Activated naive CD4-positive, alpha-beta T cell treated with anti-CD3 and anti-CD28 coated beads, Interleukin-2, amount 10 ng/mL, durations not matched to agents 7 days and 5 days (primary cell): ENCODE data around the gene HAO2.

Experiments used
- CTCF ChIA-PET: fragments of 350-600 bp; sonication (Branson Sonifier 250); formaldehyde crosslinking; loops from one replicate; lab custom pipeline; 2021; ENCODE audit warnings: antibody characterized with exemption; lab: Charles Lee
- DNase-seq: peaks from one replicate; pipeline ENCODE4 v3.0.0-alpha.2; 2020
- H3K27ac Mint-ChIP-seq: one replicate; pipeline ENCODE4 v1.8.0; 2021; ENCODE audit warnings: mild to moderate bottlenecking, moderate library complexity, mixed read lengths
- H3K27me3 Mint-ChIP-seq: one replicate; pipeline ENCODE4 v1.8.0; 2021; ENCODE audit warnings: mild to moderate bottlenecking, mixed read lengths
- H3K36me3 Mint-ChIP-seq: one replicate; pipeline ENCODE4 v1.8.0; 2021; ENCODE audit warnings: mixed read lengths
- H3K4me1 Mint-ChIP-seq: one replicate; pipeline ENCODE4 v1.8.0; 2021; ENCODE audit warnings: mixed read lengths
- H3K4me3 Mint-ChIP-seq: one replicate; pipeline ENCODE4 v1.8.0; 2021; ENCODE audit warnings: mild to moderate bottlenecking, moderate library complexity, mixed read lengths
- H3K9me3 Mint-ChIP-seq: one replicate; pipeline ENCODE4 v1.8.0; 2021; ENCODE audit warnings: mixed read lengths

HAO2 gene

DNA sequence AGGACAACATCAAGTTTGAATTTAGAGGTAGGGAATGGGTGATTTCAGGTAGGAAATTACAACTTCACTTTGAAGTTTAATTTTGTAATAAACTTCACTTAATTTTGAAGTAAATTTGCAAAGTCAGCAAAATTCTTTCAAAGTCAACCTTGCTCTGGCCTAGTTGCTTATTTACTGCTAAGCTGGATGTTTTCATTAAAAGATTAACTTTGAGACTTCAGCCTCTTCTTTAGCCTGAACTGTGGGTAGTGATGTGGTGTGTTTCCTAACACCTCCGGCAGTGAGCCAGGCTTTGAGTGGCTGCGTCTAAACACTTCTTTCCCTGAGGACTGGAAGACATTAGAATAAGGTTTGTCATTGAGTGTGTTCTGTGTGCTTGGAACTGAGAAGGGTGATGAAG is at the start of gene HAO2:
HAO2 (plus strand) TSS at position 232 of the 400 bp plus-strand sequence. CDS start 12,301 bp downstream, outside the sequence.
- Mint-ChIP-seq H3K27ac (no peak within 1 kb of the TSS), H3K9me3 (no peaks in the 10 kb centered on the region), H3K4me1 (no peaks in the 10 kb centered on the region), H3K27me3 (peaks cover 4% of the 10 kb centered on the region), H3K36me3 (no peaks in the 10 kb centered on the region), H3K4me3 (no peak within 1 kb of the TSS)
- CTCF ChIA-PET = interaction anchor here (2.0 to 3.3 kb wide), 2 partner anchors 82 to 93 kb away, joined by 12 to 17 read pairs; no protein-coding TSS in a partner anchor
- DNase-seq = no peak

DNA sequence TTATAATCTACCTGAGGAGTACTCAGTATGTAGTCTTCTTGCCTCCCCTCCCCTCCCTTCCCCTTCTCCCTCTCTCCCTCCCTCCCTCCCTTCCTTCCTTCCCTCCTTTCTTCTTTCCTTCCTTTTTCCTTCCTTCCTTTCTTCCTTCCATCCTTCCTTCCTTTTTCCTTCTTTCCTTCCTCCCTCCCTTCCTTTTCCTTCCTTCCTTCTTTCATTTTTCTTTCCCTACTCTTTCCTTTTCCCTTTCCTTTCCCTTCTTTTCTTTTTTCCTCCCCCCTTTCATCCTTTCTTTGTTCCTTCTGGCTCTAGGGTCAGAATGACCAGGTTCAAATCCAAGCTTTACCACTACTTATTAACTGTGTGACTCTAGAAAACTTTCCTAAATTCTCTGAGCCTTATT is 48.5 kb upstream of the HAO2 start:
- H3K4me1 Mint-ChIP-seq = peaks cover 4% of the 10 kb centered on the region
- H3K9me3 Mint-ChIP-seq = no peaks in the 10 kb centered on the region
- H3K27ac Mint-ChIP-seq = no peak overlapping the region
- H3K36me3 Mint-ChIP-seq = no peaks in the 10 kb centered on the region
- DNase-seq = no peak
- H3K4me3 Mint-ChIP-seq = no peak overlapping the region
- CTCF ChIA-PET = no interaction called here
- peaks cover 10% of the 10 kb centered on the region for H3K27me3 Mint-ChIP-seq

DNA sequence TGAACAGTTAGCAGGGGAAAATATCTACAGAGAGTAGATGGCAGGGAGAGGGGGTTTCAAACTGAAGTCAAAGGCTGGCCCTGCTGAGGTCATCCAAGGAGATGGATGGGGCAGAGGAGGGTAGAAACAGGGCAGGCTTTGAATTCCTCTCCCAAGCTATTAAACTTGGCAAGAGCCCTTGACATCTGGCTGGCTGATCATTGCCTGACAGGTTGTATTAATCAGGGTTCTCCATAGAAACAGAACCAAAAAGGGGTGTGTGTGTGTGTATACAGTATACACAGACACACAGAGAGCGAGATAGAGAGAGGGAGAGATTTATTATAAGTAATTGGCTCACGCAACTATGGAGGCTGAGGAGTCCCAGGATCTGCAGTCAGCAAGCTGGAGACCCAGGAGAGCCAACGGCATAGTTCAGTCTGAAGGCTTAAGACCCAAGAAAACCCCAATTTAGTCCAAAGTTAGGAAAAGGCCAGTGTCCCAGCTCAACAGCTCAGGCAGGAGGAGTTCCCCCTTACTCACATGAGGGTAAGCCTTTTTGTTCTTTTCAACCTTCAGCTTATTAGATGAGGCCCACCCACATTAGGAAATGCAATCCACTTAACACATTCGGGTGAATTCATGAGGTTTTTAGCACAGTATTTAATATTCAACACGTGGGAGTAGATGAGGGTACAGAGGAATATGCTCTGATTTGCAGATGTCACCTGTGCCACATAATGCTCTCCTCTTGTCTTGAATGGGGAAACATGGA is 46.7 kb upstream of the HAO2 start:
- H3K27ac Mint-ChIP-seq = no peak overlapping the region
- H3K36me3 Mint-ChIP-seq = no peaks in the 10 kb centered on the region
- DNase-seq = no peak
- peaks cover 9% of the 10 kb centered on the region for H3K4me1 Mint-ChIP-seq
- H3K4me3 Mint-ChIP-seq = no peak overlapping the region
- peaks cover 22% of the 10 kb centered on the region for H3K27me3 Mint-ChIP-seq
- H3K9me3 Mint-ChIP-seq = no peaks in the 10 kb centered on the region
- CTCF ChIA-PET = interaction anchor here (1.1 kb wide), 1 partner anchor 32 kb away, joined by 3 read pairs; no protein-coding TSS in a partner anchor

DNA sequence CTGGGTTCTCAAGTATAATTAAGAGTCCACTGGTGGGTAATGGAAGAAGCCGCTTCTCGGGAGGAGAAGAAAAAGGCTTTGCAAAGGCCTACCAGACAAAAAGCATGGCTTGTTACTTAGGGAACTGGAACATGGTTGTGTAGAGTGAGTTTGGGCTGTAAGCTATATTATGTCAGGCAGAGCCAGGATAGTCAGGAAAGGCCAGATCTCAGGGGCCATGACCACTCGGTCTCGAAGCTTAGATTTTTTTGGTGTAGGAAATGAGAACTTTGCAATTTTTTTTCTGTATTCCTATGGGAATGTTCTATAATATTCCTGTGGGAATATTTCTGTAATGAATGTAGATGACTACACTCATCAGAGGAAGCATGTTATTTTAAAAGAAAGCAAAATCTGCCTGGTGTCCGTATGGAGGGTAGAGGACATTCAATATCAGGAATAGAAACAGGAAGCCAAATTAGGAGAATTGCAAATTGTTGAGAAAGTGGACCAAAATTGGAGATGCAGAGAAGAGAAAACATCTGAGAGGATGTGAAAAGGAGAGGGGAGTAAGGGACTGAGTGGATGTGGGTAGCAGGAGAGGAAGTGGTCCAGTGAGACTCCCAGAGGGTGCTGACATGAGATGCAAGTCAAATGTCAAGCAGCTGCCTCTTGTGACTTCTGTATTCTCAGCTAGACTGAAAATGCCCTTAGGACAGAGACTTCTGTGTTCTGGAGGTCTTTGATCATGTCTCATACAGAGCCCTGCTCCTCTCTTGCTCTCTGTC is 45.2 kb upstream of the HAO2 start:
- Mint-ChIP-seq H3K27me3 (peaks cover 32% of the 10 kb centered on the region), H3K4me3 (no peak overlapping the region), H3K36me3 (no peaks in the 10 kb centered on the region), H3K4me1 (peaks cover 21% of the 10 kb centered on the region), H3K27ac (no peak overlapping the region), H3K9me3 (no peaks in the 10 kb centered on the region)
- CTCF ChIA-PET = interaction anchor here (1.2 kb wide), 1 partner anchor 26 kb away, joined by 4 read pairs; no protein-coding TSS in a partner anchor
- DNase-seq = peak; percentile 21

DNA sequence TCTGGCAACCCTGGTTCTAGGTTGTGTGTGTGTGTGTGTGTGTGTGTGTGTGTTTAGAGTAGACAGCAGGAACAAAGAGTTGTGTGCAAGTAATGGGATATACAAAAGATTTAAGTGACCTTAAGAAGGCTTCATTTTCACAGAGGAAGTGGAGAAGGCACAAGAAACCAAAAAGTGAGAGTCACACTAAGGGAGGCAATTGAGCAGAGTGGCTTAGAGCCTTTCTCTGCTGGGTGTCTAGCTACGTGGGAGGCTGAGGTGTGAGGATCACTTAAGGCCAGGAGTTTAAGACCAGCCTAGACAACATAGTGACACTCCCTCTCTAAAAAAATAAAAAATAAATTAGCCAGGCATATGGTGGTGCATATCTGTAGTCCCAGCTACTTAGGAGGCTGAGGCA is 44.4 kb upstream of the HAO2 start:
- H3K4me3 Mint-ChIP-seq = no peak overlapping the region
- H3K36me3 Mint-ChIP-seq = no peaks in the 10 kb centered on the region
- peaks cover 21% of the 10 kb centered on the region for H3K4me1 Mint-ChIP-seq
- CTCF ChIA-PET = interaction anchor here (1.2 kb wide), 1 partner anchor 27 kb away, joined by 4 read pairs; no protein-coding TSS in a partner anchor
- peaks cover 32% of the 10 kb centered on the region for H3K27me3 Mint-ChIP-seq
- no peaks in the 10 kb centered on the region for H3K9me3 Mint-ChIP-seq
- DNase-seq = no peak
- H3K27ac Mint-ChIP-seq = no peak overlapping the region

DNA sequence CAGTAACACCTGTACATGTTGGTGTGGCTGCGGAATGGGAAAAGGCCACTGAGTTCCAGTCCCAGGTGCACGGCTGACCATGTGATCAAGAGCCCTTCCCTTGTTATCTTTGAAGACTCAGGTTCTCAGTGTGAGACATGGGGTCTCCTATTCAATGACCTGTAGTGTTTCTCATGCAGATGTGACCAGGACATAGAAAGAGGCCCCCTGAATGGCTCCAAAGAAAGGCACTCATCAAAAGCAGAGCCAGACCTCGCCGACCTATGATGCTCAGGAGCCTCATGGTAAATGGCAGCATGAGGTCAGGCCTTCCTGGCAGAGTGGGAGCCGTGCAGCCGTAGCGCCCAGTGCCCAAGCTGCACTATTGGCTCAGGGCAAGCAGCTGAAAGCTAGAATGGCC is 42.3 kb upstream of the HAO2 start:
- CTCF ChIA-PET = interaction anchor here (0.9 kb wide), 1 partner anchor 38 kb away, joined by 4 read pairs; no protein-coding TSS in a partner anchor
- Mint-ChIP-seq H3K27ac (no peak overlapping the region), H3K4me1 (peaks cover 21% of the 10 kb centered on the region), H3K4me3 (no peak overlapping the region), H3K9me3 (no peaks in the 10 kb centered on the region), H3K36me3 (no peaks in the 10 kb centered on the region), H3K27me3 (peaks cover 40% of the 10 kb centered on the region)
- no peak for DNase-seq

DNA sequence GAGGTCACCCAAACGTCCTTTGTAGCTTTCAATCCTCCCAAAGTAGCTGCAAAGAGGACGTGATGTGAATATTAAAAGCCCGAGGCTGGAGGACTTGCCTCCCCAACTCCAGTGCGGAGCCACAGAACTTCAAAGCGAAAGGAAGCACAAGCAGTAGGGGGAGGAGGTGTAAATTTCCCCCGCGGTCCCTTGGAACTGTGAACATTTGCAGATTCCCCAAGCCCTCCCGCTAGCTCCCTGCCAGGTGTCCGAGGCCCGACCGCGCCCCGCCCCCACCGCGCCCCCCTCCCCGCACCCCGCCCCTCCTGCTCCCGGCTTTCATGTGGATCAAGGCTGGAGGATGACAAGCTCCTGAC is 41.5 kb upstream of the HAO2 start:
- no peaks in the 10 kb centered on the region for H3K9me3 Mint-ChIP-seq
- peak; percentile 22 for DNase-seq
- CTCF ChIA-PET = interaction anchor here (0.7 to 0.9 kb wide), 2 partner anchors 27 to 39 kb away, joined by 3 to 4 read pairs; no protein-coding TSS in a partner anchor
- peak overlapping the region; percentile 53 for H3K4me3 Mint-ChIP-seq
- no peak overlapping the region for H3K27ac Mint-ChIP-seq
- no peaks in the 10 kb centered on the region for H3K36me3 Mint-ChIP-seq
- peaks cover 21% of the 10 kb centered on the region for H3K4me1 Mint-ChIP-seq
- peaks cover 40% of the 10 kb centered on the region for H3K27me3 Mint-ChIP-seq

DNA sequence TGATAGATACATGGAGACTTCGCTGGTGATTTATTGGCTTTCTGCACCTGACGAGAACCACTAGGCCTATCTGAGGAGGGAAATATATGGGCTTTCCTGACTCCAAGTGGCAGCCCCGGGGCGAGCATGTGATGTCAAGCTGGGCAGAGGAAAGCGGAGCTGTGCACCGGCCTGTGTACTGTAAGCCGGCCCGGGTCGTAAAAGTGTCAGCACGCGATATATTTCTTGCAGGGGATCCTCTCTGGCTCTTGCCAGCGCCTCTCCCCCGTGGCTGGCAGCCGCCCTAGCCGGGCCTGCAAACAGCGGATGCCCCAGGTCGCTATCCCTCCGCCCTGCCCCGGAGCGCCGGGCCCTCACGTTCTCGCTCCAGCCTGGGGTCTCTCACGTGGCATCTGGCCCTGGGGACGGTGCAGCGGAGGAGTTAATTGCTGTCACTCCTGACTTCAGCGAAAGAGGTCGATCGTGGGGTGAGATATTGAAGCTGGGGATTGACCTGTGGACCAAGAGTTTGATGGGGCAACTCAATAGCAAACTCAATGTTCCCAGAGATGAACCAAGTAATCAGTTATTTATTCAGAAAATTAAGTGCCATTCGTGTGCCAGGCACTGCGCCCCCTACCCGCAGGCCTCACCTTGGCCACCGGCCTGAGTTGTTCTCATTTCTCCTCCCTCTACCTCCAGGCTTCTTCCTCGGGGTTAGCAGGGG is 41.0 kb upstream of the HAO2 start:
- CTCF ChIA-PET = interaction anchor here (0.7 to 1.0 kb wide), 3 partner anchors 10 to 39 kb away, joined by 3 to 4 read pairs (median 3); no protein-coding TSS in a partner anchor
- DNase-seq = peak; percentile 36
- H3K36me3 Mint-ChIP-seq = no peaks in the 10 kb centered on the region

DNA sequence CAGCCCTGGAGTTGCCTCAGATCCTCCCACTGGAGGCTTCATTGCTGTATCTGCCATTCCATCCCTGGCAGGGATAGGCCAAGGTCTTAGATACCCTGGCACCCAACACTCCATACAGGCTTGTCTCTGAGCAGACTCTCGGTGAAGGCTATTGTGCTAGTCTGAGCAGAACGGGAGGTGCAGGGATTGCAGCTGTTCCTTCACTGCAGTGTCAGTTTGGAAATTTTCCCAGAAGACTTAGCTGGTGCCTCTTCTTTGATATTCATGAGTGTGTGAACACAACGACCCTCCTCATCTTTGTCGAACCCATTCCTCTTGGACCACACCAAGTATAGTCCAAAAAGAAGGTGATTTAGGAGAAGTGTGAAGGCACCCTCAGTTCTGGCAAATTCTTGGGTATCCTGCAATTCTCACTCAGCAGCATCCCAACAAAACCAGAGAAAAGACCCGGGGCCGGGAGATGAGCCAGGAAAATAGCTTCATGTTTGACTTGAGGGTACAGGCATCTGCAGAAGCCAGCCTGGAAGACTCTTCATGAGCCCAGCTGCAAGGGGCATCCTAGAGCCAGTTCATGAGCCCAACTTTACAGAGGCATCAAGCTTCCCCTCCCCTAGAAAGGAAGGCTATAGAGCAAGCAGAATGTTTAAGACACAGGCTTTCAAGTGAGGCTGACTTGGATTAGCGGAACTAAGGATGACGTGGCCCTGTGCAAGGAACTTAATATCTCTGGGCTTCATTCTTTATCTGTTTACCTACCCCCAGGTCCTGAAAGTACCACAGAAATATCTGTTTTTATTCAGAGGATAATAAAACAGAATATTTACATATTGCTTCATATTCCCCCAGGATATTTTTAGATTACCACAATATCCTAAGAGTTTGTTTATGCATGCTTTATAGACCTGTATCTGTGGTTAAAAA is 38.8 kb upstream of the HAO2 start:
- no peaks in the 10 kb centered on the region for H3K9me3 Mint-ChIP-seq
- no peak for DNase-seq
- H3K4me1 Mint-ChIP-seq = peaks cover 17% of the 10 kb centered on the region
- no peak overlapping the region for H3K27ac Mint-ChIP-seq
- peaks cover 29% of the 10 kb centered on the region for H3K27me3 Mint-ChIP-seq
- no peak overlapping the region for H3K4me3 Mint-ChIP-seq
- no peaks in the 10 kb centered on the region for H3K36me3 Mint-ChIP-seq
- CTCF ChIA-PET = no interaction called here

More for the DNA sequence above, 41.0 kb upstream of the HAO2 start:
- peaks cover 40% of the 10 kb centered on the region for H3K27me3 Mint-ChIP-seq
- peaks cover 21% of the 10 kb centered on the region for H3K4me1 Mint-ChIP-seq
- no peaks in the 10 kb centered on the region for H3K9me3 Mint-ChIP-seq
- H3K27ac Mint-ChIP-seq = no peak overlapping the region
- H3K4me3 Mint-ChIP-seq = peak overlapping the region; percentile 53

DNA sequence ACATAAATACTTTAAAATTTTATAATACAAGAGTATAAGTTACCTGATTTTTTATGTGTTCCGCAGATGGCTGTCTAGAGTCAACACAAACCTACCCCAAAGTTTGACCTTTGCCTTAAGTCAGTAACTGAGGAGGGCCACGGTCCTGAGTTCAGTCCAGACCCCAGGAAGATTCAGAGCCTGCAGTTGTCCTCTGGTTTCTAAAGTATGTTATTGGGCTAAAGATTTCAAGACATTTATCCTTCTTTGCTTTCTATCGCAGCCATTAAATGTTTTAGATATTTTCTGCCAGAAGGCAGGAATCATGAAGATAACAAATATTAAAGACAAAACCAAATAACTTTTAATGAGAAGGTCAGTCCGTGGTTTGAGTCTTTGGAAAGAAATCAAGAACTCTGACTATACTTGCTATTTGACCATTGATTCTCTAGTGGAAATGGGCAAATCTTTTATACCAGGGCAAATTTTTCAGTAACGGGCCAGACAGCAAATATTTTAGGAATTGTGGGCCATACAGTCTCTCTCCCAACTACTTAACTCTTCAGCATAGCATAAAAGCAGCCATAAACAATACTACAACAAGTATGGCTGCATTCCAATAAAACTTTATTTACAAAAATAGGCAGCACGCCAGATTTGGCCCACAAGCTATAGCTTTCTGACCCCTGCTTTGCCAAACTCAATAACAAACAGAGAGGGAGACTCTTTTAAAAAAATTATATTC is 38.0 kb upstream of the HAO2 start:
- peaks cover 17% of the 10 kb centered on the region for H3K4me1 Mint-ChIP-seq

DNA sequence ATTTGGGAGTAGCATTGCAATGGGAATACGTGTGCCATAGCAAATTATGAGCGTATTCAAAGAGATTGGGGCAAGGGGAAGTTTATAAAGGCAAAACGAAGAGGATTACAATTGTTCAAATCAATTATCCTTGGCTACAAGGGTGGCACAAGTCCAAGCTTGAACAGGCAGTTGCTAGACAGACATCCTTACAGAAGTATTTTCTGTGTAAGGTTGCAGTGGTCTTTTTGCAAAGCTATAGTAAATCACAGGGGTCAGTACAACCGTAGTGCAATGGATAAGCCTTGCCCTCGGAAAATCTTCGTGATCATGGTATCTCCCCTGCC is 37.4 kb upstream of the HAO2 start:
- H3K4me3 Mint-ChIP-seq = no peak overlapping the region
- H3K4me1 Mint-ChIP-seq = peaks cover 17% of the 10 kb centered on the region
- H3K9me3 Mint-ChIP-seq = no peaks in the 10 kb centered on the region
- DNase-seq = no peak
- peaks cover 22% of the 10 kb centered on the region for H3K27me3 Mint-ChIP-seq
- H3K27ac Mint-ChIP-seq = no peak overlapping the region
- H3K36me3 Mint-ChIP-seq = no peaks in the 10 kb centered on the region
- CTCF ChIA-PET = no interaction called here

More for the DNA sequence above, 38.0 kb upstream of the HAO2 start:
- peaks cover 26% of the 10 kb centered on the region for H3K27me3 Mint-ChIP-seq
- CTCF ChIA-PET = no interaction called here
- H3K4me3 Mint-ChIP-seq = no peak overlapping the region
- H3K9me3 Mint-ChIP-seq = no peaks in the 10 kb centered on the region
- no peaks in the 10 kb centered on the region for H3K36me3 Mint-ChIP-seq
- DNase-seq = no peak
- H3K27ac Mint-ChIP-seq = no peak overlapping the region

DNA sequence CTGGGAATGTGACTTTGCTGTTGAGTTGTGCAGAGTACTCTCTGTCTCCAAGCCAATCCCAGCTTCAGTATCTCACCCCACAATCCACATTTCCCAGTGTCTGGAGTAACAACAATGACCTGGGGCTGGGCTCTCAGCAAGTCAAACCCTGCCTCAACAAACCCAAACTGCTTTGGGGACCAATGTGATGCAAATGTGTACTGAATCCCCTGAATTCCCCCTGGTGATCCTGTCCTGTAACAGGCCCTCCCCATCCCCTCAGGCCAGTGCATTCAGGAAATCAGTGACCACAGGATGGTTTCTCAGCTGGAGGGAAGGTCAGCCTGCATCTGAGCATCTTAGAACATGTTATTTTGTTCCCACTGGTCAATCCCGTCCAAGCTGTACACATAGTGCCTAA is 36.7 kb upstream of the HAO2 start:
- CTCF ChIA-PET = no interaction called here
- no peaks in the 10 kb centered on the region for H3K9me3 Mint-ChIP-seq
- H3K4me1 Mint-ChIP-seq = peaks cover 11% of the 10 kb centered on the region

DNA sequence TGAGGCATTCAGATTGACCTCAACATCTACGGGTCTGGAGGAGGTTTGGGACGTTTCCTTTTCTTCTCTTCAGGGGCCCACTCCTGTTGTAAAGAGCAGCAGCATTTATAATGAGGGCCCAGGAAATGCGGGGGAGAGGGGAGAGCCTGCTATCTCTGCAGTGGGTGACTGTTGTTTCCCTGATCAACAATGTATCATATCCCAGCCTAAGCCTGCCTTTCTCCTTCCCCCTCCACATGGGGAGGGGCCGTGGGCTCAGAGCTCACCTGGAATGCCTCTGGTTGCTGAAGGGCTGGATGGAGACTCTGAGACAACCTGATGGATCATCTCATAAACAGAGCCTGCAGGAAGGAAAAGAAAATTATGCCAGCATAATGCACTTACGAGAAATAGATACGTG is 36.0 kb upstream of the HAO2 start:
- DNase-seq = no peak
- H3K27ac Mint-ChIP-seq = no peak overlapping the region
- CTCF ChIA-PET = no interaction called here
- no peaks in the 10 kb centered on the region for H3K36me3 Mint-ChIP-seq
- H3K4me3 Mint-ChIP-seq = no peak overlapping the region
- H3K9me3 Mint-ChIP-seq = no peaks in the 10 kb centered on the region
- peaks cover 13% of the 10 kb centered on the region for H3K27me3 Mint-ChIP-seq
- peaks cover 5% of the 10 kb centered on the region for H3K4me1 Mint-ChIP-seq

More for the DNA sequence above, 36.7 kb upstream of the HAO2 start:
- no peak overlapping the region for H3K27ac Mint-ChIP-seq
- no peaks in the 10 kb centered on the region for H3K36me3 Mint-ChIP-seq
- H3K27me3 Mint-ChIP-seq = peaks cover 18% of the 10 kb centered on the region
- DNase-seq = no peak
- H3K4me3 Mint-ChIP-seq = no peak overlapping the region
